Measurements from ENCODE around the gene TLL2.

Gene TLL2

DNA sequence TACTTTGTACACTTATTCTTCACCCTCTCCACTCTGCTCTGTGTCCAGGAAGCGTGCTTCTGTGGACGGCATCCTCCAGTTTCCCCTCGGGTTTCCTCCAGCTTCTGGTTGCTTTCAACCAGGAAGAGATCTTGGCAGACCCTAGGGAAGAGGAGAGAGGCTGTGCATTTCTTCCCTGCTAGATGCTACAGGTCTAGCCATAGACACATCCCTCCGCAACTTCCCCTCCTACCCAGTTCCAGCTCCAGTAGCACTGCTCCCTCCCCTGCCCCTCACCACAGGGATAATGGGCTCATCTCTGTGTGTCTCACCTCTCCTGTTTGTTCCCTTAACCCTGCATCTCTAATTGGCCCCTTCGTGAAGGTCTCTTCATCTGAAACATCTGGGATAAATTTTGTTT, 16.3 kb downstream of the TLL2 start:
- H3K9me3 ChIP-seq (replicated peaks; ENCODE audit: insufficient read depth, low read length), result no peaks in the 10 kb centered on the region
- no peak for TF ChIP-seq EZH2phosphoT487 (IDR thresholded peaks at IDR 0.05; ENCODE audit: low read length)

DNA sequence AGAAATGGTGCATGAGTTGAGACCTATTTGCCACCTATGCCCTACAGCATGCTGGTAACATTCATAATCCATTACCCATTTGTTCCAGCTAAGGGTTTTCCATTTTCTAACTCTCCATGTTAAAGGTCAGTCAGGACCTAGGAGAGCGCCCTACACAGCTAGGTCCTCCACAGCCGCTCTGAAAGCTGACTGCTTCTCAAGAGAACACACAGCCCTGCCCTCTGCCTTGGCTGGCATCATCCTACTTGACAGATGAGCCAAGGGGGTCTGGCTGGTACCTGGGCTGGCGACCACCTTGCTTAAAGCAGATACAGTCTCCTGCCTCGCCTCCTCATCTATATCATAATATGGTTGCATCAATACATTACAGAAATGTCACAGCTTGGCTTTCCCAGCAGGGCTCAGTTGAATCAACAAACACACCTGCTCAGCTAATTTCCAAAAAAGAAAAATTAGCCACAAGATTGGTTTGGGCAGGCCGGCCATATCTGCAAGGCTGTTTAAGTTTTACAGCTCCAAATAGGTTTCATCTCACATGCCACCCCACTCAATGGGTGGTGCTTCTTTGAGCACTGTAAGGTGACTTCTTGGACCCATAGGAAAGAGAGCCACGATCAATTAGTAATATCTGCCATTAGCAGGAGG, 17.3 kb downstream of the TLL2 start:
- no peaks in the 10 kb centered on the region for H3K79me2 ChIP-seq (ENCODE audit: low read length)
- no peak overlapping the region for H2AFZ ChIP-seq (ENCODE audit: low read length)
- no peaks in the 10 kb centered on the region for H3K4me1 ChIP-seq (ENCODE audit: low read length)
- no peaks in the 10 kb centered on the region for H3K36me3 ChIP-seq (replicated peaks; ENCODE audit: insufficient read depth, low read length)
- TF ChIP-seq EZH2phosphoT487 (IDR thresholded peaks at IDR 0.05; ENCODE audit: low read length), result no peak
- TF ChIP-seq, protein P1, sequence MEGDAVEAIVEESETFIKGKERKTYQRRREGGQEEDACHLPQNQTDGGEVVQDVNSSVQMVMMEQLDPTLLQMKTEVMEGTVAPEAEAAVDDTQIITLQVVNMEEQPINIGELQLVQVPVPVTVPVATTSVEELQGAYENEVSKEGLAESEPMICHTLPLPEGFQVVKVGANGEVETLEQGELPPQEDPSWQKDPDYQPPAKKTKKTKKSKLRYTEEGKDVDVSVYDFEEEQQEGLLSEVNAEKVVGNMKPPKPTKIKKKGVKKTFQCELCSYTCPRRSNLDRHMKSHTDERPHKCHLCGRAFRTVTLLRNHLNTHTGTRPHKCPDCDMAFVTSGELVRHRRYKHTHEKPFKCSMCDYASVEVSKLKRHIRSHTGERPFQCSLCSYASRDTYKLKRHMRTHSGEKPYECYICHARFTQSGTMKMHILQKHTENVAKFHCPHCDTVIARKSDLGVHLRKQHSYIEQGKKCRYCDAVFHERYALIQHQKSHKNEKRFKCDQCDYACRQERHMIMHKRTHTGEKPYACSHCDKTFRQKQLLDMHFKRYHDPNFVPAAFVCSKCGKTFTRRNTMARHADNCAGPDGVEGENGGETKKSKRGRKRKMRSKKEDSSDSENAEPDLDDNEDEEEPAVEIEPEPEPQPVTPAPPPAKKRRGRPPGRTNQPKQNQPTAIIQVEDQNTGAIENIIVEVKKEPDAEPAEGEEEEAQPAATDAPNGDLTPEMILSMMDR (IDR thresholded peaks at IDR 0.05; ENCODE audit: low read length), result no peak
- TF ChIP-seq EZH2 (optimal IDR thresholded peaks at IDR 0.05; ENCODE audit: low read depth, low read length), result no peak
- no peak overlapping the region for H3K4me2 ChIP-seq (ENCODE audit: low read depth, low read length)
- H3K9me2 ChIP-seq (replicated peaks; ENCODE audit: insufficient read depth, low read length), result no peaks in the 10 kb centered on the region
- no peaks in the 10 kb centered on the region for H3K27me3 ChIP-seq (replicated peaks; ENCODE audit: insufficient read depth, low read length)
- no peak overlapping the region for H3K27ac ChIP-seq (ENCODE audit: low read length)
- H3K9me3 ChIP-seq (replicated peaks; ENCODE audit: insufficient read depth, low read length), result no peaks in the 10 kb centered on the region
- DNase-seq, result no peak
- H3F3A ChIP-seq (ENCODE audit: insufficient read depth, low read length), result no peaks in the 10 kb centered on the region
- H3K4me3 ChIP-seq (ENCODE audit: low read length), result no peak overlapping the region
- H3K9ac ChIP-seq (ENCODE audit: low read length), result no peak overlapping the region
- H4K20me1 ChIP-seq (ENCODE audit: insufficient read depth, low read length), result no peaks in the 10 kb centered on the region

More for the DNA sequence above, 16.3 kb downstream of the TLL2 start:
- H3K4me2 ChIP-seq (ENCODE audit: low read depth, low read length), result no peak overlapping the region
- H4K20me1 ChIP-seq (ENCODE audit: insufficient read depth, low read length), result no peaks in the 10 kb centered on the region
- no peaks in the 10 kb centered on the region for H3K36me3 ChIP-seq (replicated peaks; ENCODE audit: insufficient read depth, low read length)
- no peak overlapping the region for H3K27ac ChIP-seq (ENCODE audit: low read length)
- no peaks in the 10 kb centered on the region for H3K27me3 ChIP-seq (replicated peaks; ENCODE audit: insufficient read depth, low read length)
- DNase-seq, result no peak
- H3K9ac ChIP-seq (ENCODE audit: low read length), result no peak overlapping the region
- no peak overlapping the region for H3K4me3 ChIP-seq (ENCODE audit: low read length)
- H3F3A ChIP-seq (ENCODE audit: insufficient read depth, low read length), result no peaks in the 10 kb centered on the region
- H3K9me2 ChIP-seq (replicated peaks; ENCODE audit: insufficient read depth, low read length), result no peaks in the 10 kb centered on the region
- H3K79me2 ChIP-seq (ENCODE audit: low read length), result no peaks in the 10 kb centered on the region
- H3K4me1 ChIP-seq (ENCODE audit: low read length), result no peaks in the 10 kb centered on the region
- no peak overlapping the region for H2AFZ ChIP-seq (ENCODE audit: low read length)

DNA sequence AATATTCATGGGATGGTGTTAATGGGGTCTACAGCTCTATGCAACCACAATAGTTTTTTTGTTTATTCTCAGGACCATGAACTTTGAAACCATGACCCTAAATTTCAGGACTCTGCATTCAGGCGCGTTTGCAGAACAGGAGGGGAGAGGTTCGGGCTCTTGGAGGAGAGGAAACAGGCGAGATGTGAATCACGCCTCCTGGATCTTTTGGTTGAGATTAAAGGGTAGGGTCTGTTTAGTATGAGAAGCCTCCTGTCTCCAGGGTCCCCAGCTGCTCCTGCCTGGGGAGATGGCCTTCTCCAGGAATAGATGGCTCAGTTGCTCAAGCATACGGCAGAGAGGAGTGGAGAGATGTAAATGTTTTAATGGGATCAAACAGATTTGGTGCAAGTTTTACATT, 18.2 kb downstream of the TLL2 start:
- Histone ChIP-seq H3K9me2 (replicated peaks; ENCODE audit: insufficient read depth, low read length) (no peaks in the 10 kb centered on the region), H3K27me3 (replicated peaks; ENCODE audit: insufficient read depth, low read length) (no peaks in the 10 kb centered on the region), H4K20me1 (ENCODE audit: insufficient read depth, low read length) (no peaks in the 10 kb centered on the region), H2AFZ (ENCODE audit: low read length) (no peak overlapping the region), H3K9ac (ENCODE audit: low read length) (no peak overlapping the region), H3K36me3 (replicated peaks; ENCODE audit: insufficient read depth, low read length) (no peaks in the 10 kb centered on the region), H3F3A (ENCODE audit: insufficient read depth, low read length) (no peaks in the 10 kb centered on the region), H3K9me3 (replicated peaks; ENCODE audit: insufficient read depth, low read length) (no peaks in the 10 kb centered on the region), H3K4me2 (ENCODE audit: low read depth, low read length) (no peak overlapping the region), H3K4me3 (ENCODE audit: low read length) (no peak overlapping the region), H3K79me2 (ENCODE audit: low read length) (no peaks in the 10 kb centered on the region), H3K4me1 (ENCODE audit: low read length) (no peaks in the 10 kb centered on the region), H3K27ac (ENCODE audit: low read length) (no peak overlapping the region)
- no peak for DNase-seq
- TF ChIP-seq EZH2 (optimal IDR thresholded peaks at IDR 0.05; ENCODE audit: low read depth, low read length) (no peak), EZH2phosphoT487 (IDR thresholded peaks at IDR 0.05; ENCODE audit: low read length) (no peak)
- TF ChIP-seq, protein P1 (IDR thresholded peaks at IDR 0.05; ENCODE audit: low read length), result no peak

DNA sequence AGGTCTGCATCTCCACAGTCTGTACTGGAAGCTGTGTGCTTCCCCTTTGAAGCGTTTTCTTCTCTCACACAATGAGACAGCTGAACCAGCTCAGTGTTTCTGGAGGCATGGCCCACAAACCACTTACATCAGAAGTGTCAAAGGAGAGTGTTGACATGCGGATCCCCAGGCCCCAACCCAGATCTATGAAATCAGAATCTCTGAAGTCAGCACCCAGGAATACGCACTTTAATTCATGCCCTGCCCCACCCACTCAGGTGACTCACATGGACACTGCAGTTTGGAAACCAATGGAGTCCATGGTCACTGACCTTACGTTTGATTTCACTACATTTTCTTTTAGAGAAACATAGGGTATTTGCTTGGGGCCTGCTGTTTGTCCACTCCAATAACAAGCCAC, 19.0 kb downstream of the TLL2 start:
- no peak for DNase-seq
- H3K4me1 ChIP-seq (ENCODE audit: low read length), result no peaks in the 10 kb centered on the region
- H3K27ac ChIP-seq (ENCODE audit: low read length), result no peak overlapping the region
- TF ChIP-seq EZH2 (optimal IDR thresholded peaks at IDR 0.05; ENCODE audit: low read depth, low read length) (no peak), EZH2phosphoT487 (IDR thresholded peaks at IDR 0.05; ENCODE audit: low read length) (no peak)
- TF ChIP-seq, protein P1 (IDR thresholded peaks at IDR 0.05; ENCODE audit: low read length), result no peak
- no peaks in the 10 kb centered on the region for H4K20me1 ChIP-seq (ENCODE audit: insufficient read depth, low read length)
- H3K4me2 ChIP-seq (ENCODE audit: low read depth, low read length), result no peak overlapping the region
- no peaks in the 10 kb centered on the region for H3K27me3 ChIP-seq (replicated peaks; ENCODE audit: insufficient read depth, low read length)
- no peak overlapping the region for H2AFZ ChIP-seq (ENCODE audit: low read length)
- no peaks in the 10 kb centered on the region for H3K36me3 ChIP-seq (replicated peaks; ENCODE audit: insufficient read depth, low read length)
- H3K9me2 ChIP-seq (replicated peaks; ENCODE audit: insufficient read depth, low read length), result no peaks in the 10 kb centered on the region
- no peak overlapping the region for H3K4me3 ChIP-seq (ENCODE audit: low read length)
- H3K79me2 ChIP-seq (ENCODE audit: low read length), result no peaks in the 10 kb centered on the region
- no peaks in the 10 kb centered on the region for H3K9me3 ChIP-seq (replicated peaks; ENCODE audit: insufficient read depth, low read length)
- no peaks in the 10 kb centered on the region for H3F3A ChIP-seq (ENCODE audit: insufficient read depth, low read length)
- no peak overlapping the region for H3K9ac ChIP-seq (ENCODE audit: low read length)
